SK-N-SH (cell line): ENCODE data around the gene PKNOX2.

Experiments
- CTCF ChIP-seq: fragments of 200-600 bp; sonication (generic); IDR thresholded peaks from 2 replicates; pipeline ENCODE4 v1.6.1; 2017; ENCODE audit warnings: antibody characterized with exemption, mild to moderate bottlenecking, moderate library complexity
- RAD21 ChIP-seq: IDR thresholded peaks from 2 replicates; pipeline ENCODE4 v1.6.1; 2012; ENCODE audit warnings: mild to moderate bottlenecking, low read length
- RXRA ChIP-seq: IDR thresholded peaks from 2 replicates; pipeline ENCODE4 v1.4.0; 2012; ENCODE audit warnings: low read depth, mild to moderate bottlenecking, borderline replicate concordance

DNA sequence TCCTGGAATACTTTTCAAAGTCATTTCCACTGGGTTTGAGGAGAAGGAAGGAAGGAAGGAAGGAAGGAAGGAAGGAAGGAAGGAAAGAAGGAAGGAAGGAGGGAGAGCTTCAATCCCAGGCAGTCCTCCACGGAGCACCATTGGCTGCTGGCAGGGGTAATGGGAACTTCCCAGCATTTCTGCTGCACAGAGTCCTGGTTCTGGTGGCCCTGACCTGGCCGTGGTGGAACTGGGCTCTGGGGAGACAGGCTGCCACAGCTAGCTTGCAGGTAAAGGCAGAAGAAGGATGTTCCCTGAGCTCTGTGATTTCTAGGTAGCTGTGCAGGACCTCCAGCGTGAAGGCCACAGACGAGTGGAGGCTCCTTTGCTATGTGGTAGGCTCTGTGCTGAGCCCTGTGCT lies 10.6 kb downstream of the PKNOX2 start:
- TF ChIP-seq RAD21 (no peak), CTCF (no peak), RXRA (no peak)
